GM06990 (cell line): Measurements from ENCODE around the gene DPP10.

Source experiments
- DNase-seq: peaks from one replicate; pipeline ENCODE4 v3.0.0-alpha.2; 2011; ENCODE audit not compliant: insufficient read length; ENCODE audit errors: extremely low read depth
- H3K27me3 ChIP-seq: replicated peaks from 2 replicates; pipeline ENCODE4 v1.6.0; 2011; ENCODE audit warnings: low read length; ENCODE audit not compliant: control insufficient read depth, insufficient read depth
- H3K36me3 ChIP-seq: 2 replicates; pipeline ENCODE4 v1.5.1; 2011; ENCODE audit warnings: low read length; ENCODE audit not compliant: control insufficient read depth, insufficient read depth
- H3K4me3 ChIP-seq: replicated peaks from 2 replicates; pipeline ENCODE4 v1.5.1; 2011; ENCODE audit warnings: low read depth, mild to moderate bottlenecking, control low read depth, low read length
- CTCF ChIP-seq: IDR thresholded peaks from 2 replicates; pipeline ENCODE4 v1.5.1; 2011; ENCODE audit warnings: low read length, control low read depth, mild to moderate bottlenecking, inconsistent platforms; ENCODE audit not compliant: insufficient read depth, poor library complexity, severe bottlenecking

DPP10 gene

GRCh38 chr2:114577657-114578056, 135.2 kb downstream of the DPP10 start:
- no peaks in the 10 kb centered on the region for H3K36me3 ChIP-seq
- TF ChIP-seq CTCF, result no peak
- no peaks in the 10 kb centered on the region for H3K27me3 ChIP-seq
- H3K4me3 ChIP-seq, result no peak overlapping the region
- no peak for DNase-seq

- no peak for TF ChIP-seq CTCF
- H3K4me3 ChIP-seq, result no peak overlapping the region
- no peaks in the 10 kb centered on the region for H3K36me3 ChIP-seq
- no peaks in the 10 kb centered on the region for H3K27me3 ChIP-seq
- DNase-seq, result no peak
These were observed 137.1 kb downstream of the DPP10 start for GRCh38 chr2:114579542-114579941.

GRCh38 chr2:114580691-114581090, 138.2 kb downstream of the DPP10 start:
- TF ChIP-seq CTCF, result no peak
- H3K4me3 ChIP-seq, result no peak overlapping the region

GRCh38 chr2:114598329-114598728, 155.9 kb downstream of the DPP10 start:
- no peak for TF ChIP-seq CTCF
- DNase-seq, result no peak
- Histone ChIP-seq H3K36me3 (no peaks in the 10 kb centered on the region), H3K27me3 (no peaks in the 10 kb centered on the region), H3K4me3 (no peak overlapping the region)

More at GRCh38 chr2:114580691-114581090, 138.2 kb downstream of the DPP10 start:
- Histone ChIP-seq H3K36me3 (no peaks in the 10 kb centered on the region), H3K27me3 (no peaks in the 10 kb centered on the region)
- DNase-seq, result no peak

- Histone ChIP-seq H3K27me3 (no peaks in the 10 kb centered on the region), H3K36me3 (no peaks in the 10 kb centered on the region), H3K4me3 (no peak overlapping the region)
- TF ChIP-seq CTCF, result no peak
- DNase-seq, result no peak
These were observed 166.8 kb downstream of the DPP10 start for GRCh38 chr2:114609203-114609602.

- DNase-seq, result no peak
- Histone ChIP-seq H3K4me3 (no peak overlapping the region), H3K36me3 (no peaks in the 10 kb centered on the region), H3K27me3 (no peaks in the 10 kb centered on the region)
- TF ChIP-seq CTCF, result no peak
These were observed 167.4 kb downstream of the DPP10 start for GRCh38 chr2:114609801-114610200.
